Measurements from ENCODE around the gene SEMA3B. TPM values are rescaled to one million over a fixed set of nuclear protein-coding genes. Genes with fewer than 3 reads are reported as not detected.
"Not testable (repeated sequence)": the region's sequence is repeated elsewhere in the genome, so short reads cannot be mapped to it uniquely, and the experiment has no call there.

Gene SEMA3B
- total and polyA plus RNA-seq, 7 experiments from 2014 or later, result 0.73 to 3.7 (median 1.4) TPM; not detected in 2

GRCh38 chr3:50241163-50241562 lies 27.8 kb upstream of the SEMA3B start:
- intact Hi-C loops (cut with micrococcal nuclease), result no loop called here
- Histone ChIP-seq H3K27ac (ENCODE audit: low read depth, low read length) (peak overlapping the region; percentile 84), H3K27me3 (ENCODE audit: control insufficient read depth in 2 of 2, insufficient read depth in 2 of 2, low read length in 2 of 2) (no peaks in the 10 kb centered on the region), H3K36me3 (ENCODE audit: control insufficient read depth in 2 of 3, insufficient read depth in 3 of 3, low read length in 3 of 3) (peaks cover 5 to 37% (median 7%) of the 10 kb centered on the region in 3 experiments), H3K4me3 (ENCODE audit: low read length) (no peak overlapping the region), H3K4me1 (ENCODE audit: control insufficient read depth in 2 of 2, insufficient read depth in 2 of 2, low read length in 2 of 2) (peaks cover 68 to 72% of the 10 kb centered on the region in 2 donors), H3K9me3 (ENCODE audit: control insufficient read depth in 2 of 3, low read length in 3 of 3) (no peaks in the 10 kb centered on the region)
- CTCF ChIA-PET, result interaction anchor here (0.7 to 9.5 kb wide), 2 partner anchors 10 to 46 kb away, joined by 3 to 211 read pairs; partner anchors contain the start of gene GNAI2
- H3K27me3 Mint-ChIP-seq, result no peaks in the 10 kb centered on the region
- peak overlapping the region; percentile 36 to 81 (median 70) for H3K4me3 Mint-ChIP-seq
- POLR2A ChIA-PET, result interaction anchor here (1.0 to 15.6 kb wide), 3 partner anchors 9 to 86 kb away, joined by 3 to 253 read pairs (median 3); partner anchors contain the start of gene GNAI2
- H3K36me3 Mint-ChIP-seq, result peaks cover 0 to 19% (median 0%) of the 10 kb centered on the region in 5 donors
- no peak for ATAC-seq
- H3K4me1 Mint-ChIP-seq, result peaks cover 46 to 77% (median 72%) of the 10 kb centered on the region in 7 donors
- H3K27ac Mint-ChIP-seq, result peak overlapping the region; percentile 79 to 96 (median 90)
- H3K9me3 Mint-ChIP-seq, result no peaks in the 10 kb centered on the region
- DNase-seq, result no peak

DNA sequence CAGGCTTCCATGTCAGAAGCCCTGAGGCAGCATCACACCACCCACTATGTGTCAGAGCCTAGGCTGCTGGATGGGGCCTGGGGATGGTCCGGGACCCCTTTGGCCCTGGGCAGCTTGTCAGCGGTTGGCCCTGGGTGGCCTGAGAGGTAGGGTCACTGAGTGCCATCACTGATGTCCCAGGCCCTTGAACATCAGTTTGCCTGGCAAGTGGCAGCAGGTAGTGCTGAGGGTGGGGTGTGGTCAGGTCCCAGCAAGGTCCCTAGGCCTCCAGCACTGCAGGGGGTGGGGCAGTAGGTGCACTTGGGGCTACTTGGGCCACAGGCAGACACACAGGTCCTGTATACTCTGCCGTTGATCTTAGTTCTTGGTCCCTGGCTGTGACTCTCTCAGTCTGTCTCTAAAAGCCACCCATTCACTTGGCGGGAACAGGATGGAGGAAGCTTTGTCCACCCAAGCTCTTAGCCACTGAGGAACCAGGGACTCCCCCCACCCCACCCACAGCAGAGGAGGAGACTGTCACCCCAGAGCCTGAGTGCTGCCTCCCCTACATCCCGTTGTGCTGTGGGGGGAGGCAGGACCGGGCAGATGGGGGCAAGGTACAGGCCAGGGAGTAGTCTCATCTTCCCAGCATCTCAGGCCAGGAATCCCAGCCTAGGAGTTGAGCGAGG lies 27.1 kb upstream of the SEMA3B start:
- Mint-ChIP-seq H3K36me3 (peaks cover 0 to 17% (median 0%) of the 10 kb centered on the region in 5 donors), H3K27ac (peak overlapping the region; percentile 79 to 96 (median 90)), H3K4me3 (peak overlapping the region in 9 of 10 donors; percentile 58 to 81 (median 72)), H3K4me1 (peaks cover 52 to 84% (median 79%) of the 10 kb centered on the region in 7 donors), H3K27me3 (no peaks in the 10 kb centered on the region), H3K9me3 (no peaks in the 10 kb centered on the region)
- no peak for ATAC-seq
- H3K27me3 ChIP-seq (ENCODE audit: control insufficient read depth in 2 of 2, insufficient read depth in 2 of 2, low read length in 2 of 2), result no peaks in the 10 kb centered on the region
- CTCF ChIA-PET, result interaction anchor here (9.5 kb wide), 1 partner anchor 11 kb away, joined by 211 read pairs; the partner anchor contains the start of gene GNAI2
- no peak overlapping the region for H3K4me3 ChIP-seq (ENCODE audit: low read length)
- H3K36me3 ChIP-seq (ENCODE audit: control insufficient read depth in 2 of 3, insufficient read depth in 3 of 3, low read length in 3 of 3), result peaks cover 5 to 30% (median 7%) of the 10 kb centered on the region in 3 experiments
- POLR2A ChIA-PET, result interaction anchor here (1.0 to 15.6 kb wide), 4 partner anchors 10 to 85 kb away, joined by 3 to 253 read pairs (median 4); partner anchors contain the start of gene GNAI2
- no peaks in the 10 kb centered on the region for H3K9me3 ChIP-seq (ENCODE audit: control insufficient read depth in 2 of 3, low read length in 3 of 3)
- intact Hi-C loops (cut with micrococcal nuclease), result no loop called here
- peaks cover 70 to 78% of the 10 kb centered on the region in 2 donors for H3K4me1 ChIP-seq (ENCODE audit: control insufficient read depth in 2 of 2, insufficient read depth in 2 of 2, low read length in 2 of 2)
- DNase-seq, result no peak
- peak overlapping the region; percentile 84 for H3K27ac ChIP-seq (ENCODE audit: low read depth, low read length)

GRCh38 chr3:50242381-50242770 lies 26.6 kb upstream of the SEMA3B start:
- H3K9me3 ChIP-seq (ENCODE audit: control insufficient read depth in 2 of 3, low read length in 3 of 3), result no peaks in the 10 kb centered on the region
- POLR2A ChIA-PET, result interaction anchor here (1.3 to 15.6 kb wide), 3 partner anchors 10 to 50 kb away, joined by 3 to 253 read pairs (median 6); partner anchors contain the start of gene GNAI2
- peaks cover 55 to 89% (median 84%) of the 10 kb centered on the region in 7 donors for H3K4me1 Mint-ChIP-seq
- H3K4me1 ChIP-seq (ENCODE audit: control insufficient read depth in 2 of 2, insufficient read depth in 2 of 2, low read length in 2 of 2), result peaks cover 76 to 83% of the 10 kb centered on the region in 2 donors
- no peak for ATAC-seq
- H3K27me3 Mint-ChIP-seq, result no peaks in the 10 kb centered on the region
- DNase-seq, result peak in 1 of 9 donors; percentile 39
- intact Hi-C loops (cut with micrococcal nuclease), result no loop called here
- peak overlapping the region; percentile 58 to 81 (median 70) for H3K4me3 Mint-ChIP-seq
- H3K27ac Mint-ChIP-seq, result peak overlapping the region; percentile 79 to 97 (median 93)
- H3K4me3 ChIP-seq (ENCODE audit: low read length), result peak overlapping the region; percentile 11
- CTCF ChIA-PET, result interaction anchor here (9.5 kb wide), 1 partner anchor 12 kb away, joined by 211 read pairs; the partner anchor contains the start of gene GNAI2
- peaks cover 5 to 26% (median 7%) of the 10 kb centered on the region in 3 experiments for H3K36me3 ChIP-seq (ENCODE audit: control insufficient read depth in 2 of 3, insufficient read depth in 3 of 3, low read length in 3 of 3)
- peak overlapping the region; percentile 84 for H3K27ac ChIP-seq (ENCODE audit: low read depth, low read length)
- H3K36me3 Mint-ChIP-seq, result peaks cover 0 to 12% (median 0%) of the 10 kb centered on the region in 5 donors
- H3K27me3 ChIP-seq (ENCODE audit: control insufficient read depth in 2 of 2, insufficient read depth in 2 of 2, low read length in 2 of 2), result no peaks in the 10 kb centered on the region
- H3K9me3 Mint-ChIP-seq, result no peaks in the 10 kb centered on the region

DNA sequence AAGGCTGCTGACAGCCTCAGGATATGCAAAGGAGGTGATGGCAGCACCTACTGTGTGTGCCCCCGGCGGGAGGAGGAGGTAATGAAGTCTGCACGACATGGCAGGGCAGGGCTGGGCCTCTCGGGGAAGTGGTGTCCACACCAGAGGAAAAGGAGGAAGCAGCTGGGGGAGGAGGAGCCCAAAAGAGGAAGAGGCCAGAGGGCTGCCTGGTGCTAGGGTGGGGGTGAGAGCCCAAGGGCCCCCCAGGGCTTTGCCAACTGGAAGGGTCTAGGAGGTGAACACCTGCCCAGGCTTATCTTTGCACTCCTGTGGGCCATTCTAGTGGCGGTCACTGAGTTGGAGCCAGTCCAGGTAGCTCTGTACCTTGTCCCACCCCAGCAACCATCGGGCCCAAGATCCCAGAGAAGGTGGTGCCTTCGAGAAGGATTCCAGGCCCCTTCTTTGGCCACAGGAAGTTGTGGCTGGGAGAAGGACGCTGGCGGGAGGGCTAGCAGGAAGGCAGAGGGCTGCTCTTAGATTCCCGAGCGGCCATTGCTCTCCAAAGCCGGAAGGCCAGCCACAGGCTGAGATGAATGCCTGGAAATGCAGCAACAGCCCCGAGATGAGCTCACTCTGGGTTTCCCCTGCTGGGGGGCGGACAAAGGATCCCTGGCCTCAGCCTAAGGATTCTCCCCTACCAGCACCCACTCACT lies 25.9 kb upstream of the SEMA3B start:
- peaks cover 0 to 10% (median 0%) of the 10 kb centered on the region in 5 donors for H3K36me3 Mint-ChIP-seq
- peak overlapping the region; percentile 11 for H3K4me3 ChIP-seq (ENCODE audit: low read length)
- H3K9me3 Mint-ChIP-seq, result no peaks in the 10 kb centered on the region
- ATAC-seq (peak; percentile 40), DNase-seq (peak in 2 of 9 donors; percentile 39 to 55)
- no peaks in the 10 kb centered on the region for H3K27me3 ChIP-seq (ENCODE audit: control insufficient read depth in 2 of 2, insufficient read depth in 2 of 2, low read length in 2 of 2)
- intact Hi-C loops (cut with micrococcal nuclease), result no loop called here
- peaks cover 56 to 90% (median 84%) of the 10 kb centered on the region in 7 donors for H3K4me1 Mint-ChIP-seq
- peaks cover 80 to 88% of the 10 kb centered on the region in 2 donors for H3K4me1 ChIP-seq (ENCODE audit: control insufficient read depth in 2 of 2, insufficient read depth in 2 of 2, low read length in 2 of 2)
- peaks cover 5 to 25% (median 7%) of the 10 kb centered on the region in 3 experiments for H3K36me3 ChIP-seq (ENCODE audit: control insufficient read depth in 2 of 3, insufficient read depth in 3 of 3, low read length in 3 of 3)
- peak overlapping the region; percentile 79 to 97 (median 93) for H3K27ac Mint-ChIP-seq
- ChIA-PET CTCF (interaction anchor here (1.4 to 9.5 kb wide), 2 partner anchors 12 to 56 kb away, joined by 6 to 211 read pairs; partner anchors contain the start of genes GNAI2, HYAL3 and NAA80), POLR2A (interaction anchor here (0.6 to 15.6 kb wide), 3 partner anchors 9 to 311 kb away, joined by 3 to 253 read pairs (median 6); partner anchors contain the start of gene GNAI2)
- no peaks in the 10 kb centered on the region for H3K27me3 Mint-ChIP-seq
- H3K27ac ChIP-seq (ENCODE audit: low read depth, low read length), result peak overlapping the region; percentile 84
- no peaks in the 10 kb centered on the region for H3K9me3 ChIP-seq (ENCODE audit: control insufficient read depth in 2 of 3, low read length in 3 of 3)
- H3K4me3 Mint-ChIP-seq, result peak overlapping the region; percentile 58 to 81 (median 70)

DNA sequence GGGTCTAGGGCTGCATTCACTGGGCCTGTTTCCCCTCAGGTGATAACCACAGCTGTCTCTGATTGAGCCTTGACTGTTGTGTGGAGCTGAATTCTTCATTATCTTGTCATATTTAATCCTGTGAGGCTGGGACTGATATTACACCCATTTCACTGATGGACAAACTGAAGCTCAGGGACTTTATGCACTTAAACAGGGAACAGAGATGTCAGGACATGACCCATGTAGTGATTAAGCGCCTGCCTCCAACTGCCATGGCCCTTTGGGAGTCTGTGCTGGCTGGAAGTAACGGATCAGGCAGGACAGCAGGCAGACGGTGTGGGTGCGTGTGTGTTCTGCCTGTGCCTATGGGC lies 25.4 kb upstream of the SEMA3B start:
- H3K4me1 ChIP-seq (ENCODE audit: control insufficient read depth in 2 of 2, insufficient read depth in 2 of 2, low read length in 2 of 2), result peaks cover 75 to 89% of the 10 kb centered on the region in 2 donors
- H3K9me3 ChIP-seq (ENCODE audit: control insufficient read depth in 2 of 3, low read length in 3 of 3), result no peaks in the 10 kb centered on the region
- H3K4me3 ChIP-seq (ENCODE audit: low read length), result no peak overlapping the region
- DNase-seq (no peak), ATAC-seq (no peak)
- no peaks in the 10 kb centered on the region for H3K27me3 Mint-ChIP-seq
- peaks cover 5 to 30% (median 7%) of the 10 kb centered on the region in 3 experiments for H3K36me3 ChIP-seq (ENCODE audit: control insufficient read depth in 2 of 3, insufficient read depth in 3 of 3, low read length in 3 of 3)
- no peaks in the 10 kb centered on the region for H3K9me3 Mint-ChIP-seq
- H3K36me3 Mint-ChIP-seq, result peaks cover 0 to 9% (median 0%) of the 10 kb centered on the region in 5 donors
- H3K4me3 Mint-ChIP-seq, result peak overlapping the region in 5 of 10 donors; percentile 10 to 68 (median 54)
- peak overlapping the region; percentile 84 for H3K27ac ChIP-seq (ENCODE audit: low read depth, low read length)
- H3K27me3 ChIP-seq (ENCODE audit: control insufficient read depth in 2 of 2, insufficient read depth in 2 of 2, low read length in 2 of 2), result no peaks in the 10 kb centered on the region
- intact Hi-C loops (cut with micrococcal nuclease), result no loop called here
- ChIA-PET POLR2A (interaction anchor here (0.6 to 15.6 kb wide), 3 partner anchors 9 to 311 kb away, joined by 3 to 253 read pairs (median 6); partner anchors contain the start of gene GNAI2), CTCF (interaction anchor here (0.6 to 9.5 kb wide), 3 partner anchors 13 to 55 kb away, joined by 3 to 211 read pairs (median 6); partner anchors contain the start of genes GNAI2, HYAL3 and NAA80)
- H3K27ac Mint-ChIP-seq, result peak overlapping the region; percentile 51 to 96 (median 90)
- peaks cover 58 to 88% (median 83%) of the 10 kb centered on the region in 7 donors for H3K4me1 Mint-ChIP-seq

GRCh38 chr3:50244813-50245212 lies 24.1 kb upstream of the SEMA3B start:
- H3K9me3 Mint-ChIP-seq; intact Hi-C loops (cut with micrococcal nuclease); DNase-seq; H3K4me3 ChIP-seq (ENCODE audit: low read length); ATAC-seq; H3K9me3 ChIP-seq (ENCODE audit: control insufficient read depth in 2 of 3, low read length in 3 of 3); H3K27me3 ChIP-seq (ENCODE audit: control insufficient read depth in 2 of 2, insufficient read depth in 2 of 2, low read length in 2 of 2); H3K36me3 Mint-ChIP-seq; H3K27me3 Mint-ChIP-seq: not testable (repeated sequence)
- H3K4me1 Mint-ChIP-seq, result peaks cover 53 to 88% (median 73%) of the 10 kb centered on the region in 7 donors
- H3K36me3 ChIP-seq (ENCODE audit: control insufficient read depth in 2 of 3, insufficient read depth in 3 of 3, low read length in 3 of 3), result peaks cover 0 to 33% (median 0%) of the 10 kb centered on the region in 3 experiments
- peak overlapping the region; percentile 42 to 96 (median 82) for H3K27ac Mint-ChIP-seq
- peak overlapping the region; percentile 88 for H3K27ac ChIP-seq (ENCODE audit: low read depth, low read length)
- CTCF ChIA-PET, result interaction anchor here (0.7 to 9.5 kb wide), 2 partner anchors 14 to 1456 kb away, joined by 7 to 211 read pairs; partner anchors contain the start of gene GNAI2
- H3K4me1 ChIP-seq (ENCODE audit: control insufficient read depth in 2 of 2, insufficient read depth in 2 of 2, low read length in 2 of 2), result peaks cover 67 to 88% of the 10 kb centered on the region in 2 donors
- H3K4me3 Mint-ChIP-seq, result peak overlapping the region in 8 of 10 donors; percentile 18 to 89 (median 74)
- POLR2A ChIA-PET, result interaction anchor here (15.6 kb wide), 1 partner anchor 13 kb away, joined by 253 read pairs; the partner anchor contains the start of gene GNAI2
